ENCODE results near the gene SORCS2.

SORCS2 gene

DNA sequence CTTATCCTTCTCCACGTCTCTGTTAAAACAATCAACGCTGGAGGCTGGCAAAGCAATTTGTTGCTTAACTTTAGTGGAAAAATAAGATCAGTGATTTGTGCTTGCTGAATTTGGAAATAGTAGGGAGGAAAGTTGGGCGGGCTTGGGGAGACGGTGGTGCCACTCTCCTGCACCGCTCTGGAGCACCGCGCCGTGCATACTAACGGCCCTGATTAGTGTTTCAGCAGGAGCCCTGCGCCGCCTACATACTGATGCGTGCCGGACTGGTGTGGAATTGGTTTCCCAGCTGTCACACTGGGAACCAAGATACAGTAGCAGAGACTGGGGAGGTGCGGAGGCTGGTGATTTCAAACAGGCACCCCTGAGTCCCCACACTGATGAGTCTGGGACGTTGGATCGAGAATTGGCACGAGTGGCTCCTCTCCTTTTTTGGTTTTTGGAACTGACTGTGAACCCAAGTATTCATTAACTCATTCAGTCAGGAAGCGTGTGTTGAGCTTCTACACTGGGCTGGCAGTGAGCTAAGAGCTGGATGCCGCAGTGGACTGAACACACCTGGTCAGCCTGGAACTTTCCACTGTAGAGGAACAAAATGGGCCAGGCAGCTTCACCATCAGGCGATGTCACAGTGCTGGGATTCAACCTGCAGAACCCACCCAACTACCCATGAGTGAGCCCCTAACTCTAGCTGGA, 271.4 kb downstream of the SORCS2 start:
- DNase-seq, result no peak

DNA sequence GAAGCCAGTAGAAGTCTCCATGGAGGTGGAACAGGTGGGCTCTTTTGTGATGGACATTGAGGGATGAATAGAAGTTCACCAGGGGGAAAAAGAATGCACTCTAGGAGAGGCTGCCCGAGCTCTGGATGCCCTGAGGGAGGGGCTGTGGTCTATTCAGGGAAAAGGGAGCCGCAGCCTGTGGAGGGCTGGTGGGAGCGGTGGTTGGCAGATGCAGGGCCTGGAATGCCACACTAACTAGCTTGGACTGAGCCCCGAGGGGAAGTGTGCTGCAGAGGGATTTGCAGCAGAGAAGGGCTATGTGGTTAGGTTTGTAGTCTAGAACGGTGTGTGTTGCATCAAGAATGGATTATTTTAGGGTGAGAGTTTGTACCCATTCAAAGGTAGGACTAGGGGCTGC, 271.9 kb downstream of the SORCS2 start:
- no peak for DNase-seq

DNA sequence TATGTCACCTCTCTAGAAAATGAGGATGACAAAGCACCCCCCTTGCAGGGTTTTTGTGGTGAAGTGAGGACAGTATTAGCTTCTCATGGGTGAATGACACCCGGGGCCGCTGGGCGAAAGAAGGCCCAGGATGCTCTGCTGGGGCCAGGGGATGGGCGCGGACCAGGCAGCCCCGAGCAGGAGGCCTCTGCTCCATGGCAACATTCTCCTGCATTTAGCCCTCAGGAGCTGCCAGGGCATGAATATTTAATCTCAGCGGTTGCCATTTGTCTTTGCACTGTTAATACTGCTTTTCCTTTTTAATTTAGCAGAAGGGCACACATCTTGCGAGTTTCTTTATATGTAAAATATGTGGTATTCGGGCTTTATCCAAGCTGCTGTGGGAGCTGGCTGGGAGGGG, 272.7 kb downstream of the SORCS2 start:
- DNase-seq, result no peak

DNA sequence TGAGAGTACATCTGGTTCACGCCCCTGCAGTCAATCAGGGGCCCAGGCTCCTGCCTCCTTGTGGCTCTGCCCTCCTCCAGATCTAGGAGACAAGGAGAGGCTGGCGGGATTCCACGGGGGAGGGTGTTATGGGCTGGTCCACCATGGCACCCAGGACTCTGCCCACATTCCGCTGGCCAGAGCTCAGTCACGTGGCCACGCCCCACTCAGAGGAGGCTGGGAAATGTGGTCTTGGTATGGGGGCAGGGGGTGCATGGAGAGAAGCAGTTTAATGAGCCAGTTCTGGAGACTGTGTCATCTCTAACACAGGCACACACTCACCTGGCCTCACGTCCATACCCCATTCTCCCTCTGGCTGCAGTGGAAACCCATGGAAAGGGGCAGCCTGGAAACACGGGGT, 273.9 kb downstream of the SORCS2 start:
- no peak for DNase-seq

DNA sequence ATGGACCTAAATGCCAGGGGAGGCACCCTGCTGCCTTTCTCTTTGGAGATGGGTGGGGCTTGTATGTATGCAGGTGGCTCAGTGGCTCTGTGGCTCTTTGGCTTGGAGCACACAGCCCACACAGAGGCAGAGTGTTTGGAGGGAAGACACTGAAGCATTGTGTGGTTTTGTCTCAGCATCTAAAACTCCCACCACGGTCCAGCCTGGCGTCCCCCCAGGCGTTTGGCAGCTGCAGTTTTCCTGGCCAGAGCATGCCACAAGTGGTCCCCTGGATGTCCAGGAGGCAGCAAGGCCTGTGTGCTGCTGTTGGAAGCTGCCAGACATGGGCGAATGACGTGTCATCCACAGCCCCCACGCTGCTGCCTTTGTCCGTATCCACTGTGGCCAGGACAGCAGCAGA, 274.6 kb downstream of the SORCS2 start:
- DNase-seq, result no peak

DNA sequence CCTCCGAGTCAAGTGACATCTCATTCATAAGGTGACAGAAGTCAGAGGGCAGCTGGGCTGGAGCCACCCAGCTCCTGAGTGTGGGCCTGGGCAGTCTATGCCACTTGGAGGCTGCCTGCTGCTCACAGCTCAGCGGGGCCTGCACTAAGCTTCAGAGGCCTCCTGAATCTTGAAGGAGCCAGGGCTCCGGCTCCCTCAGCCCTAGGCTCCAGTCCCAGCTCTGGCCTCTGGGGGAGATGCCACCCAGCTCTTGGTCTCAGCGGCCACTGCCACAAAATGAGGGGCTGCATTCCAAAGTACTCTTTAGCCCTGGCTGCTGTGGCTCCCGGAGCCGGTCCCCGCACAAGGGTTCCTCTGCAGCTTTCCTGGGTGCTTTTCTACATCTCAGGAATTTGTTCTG, 275.1 kb downstream of the SORCS2 start:
- no peak for DNase-seq

DNA sequence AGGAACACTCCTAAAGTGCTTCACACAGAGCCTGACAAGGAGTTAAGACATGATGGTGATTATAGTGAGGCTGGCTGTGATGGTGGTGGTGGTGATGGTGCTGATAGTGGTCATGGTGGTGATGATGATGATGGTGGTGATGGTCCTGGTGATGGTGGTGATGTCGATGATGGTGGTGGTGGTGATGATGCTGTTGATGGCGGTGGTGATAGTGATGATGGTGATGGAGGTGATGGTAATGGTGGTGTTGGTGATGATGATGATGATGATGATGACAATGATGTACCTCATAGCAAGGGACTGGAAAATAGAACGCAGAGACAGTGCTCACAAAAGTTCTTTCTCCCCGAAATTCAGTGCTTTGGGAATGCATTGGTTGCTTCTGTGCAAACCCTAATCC, 276.7 kb downstream of the SORCS2 start:
- DNase-seq, result no peak

DNA sequence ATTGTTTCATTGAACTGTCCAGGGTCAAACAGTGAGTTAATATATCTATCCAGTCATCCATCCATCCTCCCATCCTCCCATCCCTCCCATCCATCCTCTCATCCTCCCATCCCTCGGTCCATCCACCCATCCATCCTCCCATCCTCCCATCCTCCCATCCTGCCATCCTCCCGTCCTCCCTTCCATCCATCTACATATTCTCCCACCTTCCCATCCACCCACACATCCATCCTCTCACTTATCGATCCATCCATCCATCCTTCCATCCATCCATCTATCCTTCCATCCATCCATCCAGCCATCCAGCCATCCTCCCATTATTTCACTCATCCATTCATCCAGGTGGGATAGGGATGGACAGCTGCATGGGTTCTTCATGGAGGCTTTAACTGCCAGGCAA, 277.8 kb downstream of the SORCS2 start:
- no peak for DNase-seq

DNA sequence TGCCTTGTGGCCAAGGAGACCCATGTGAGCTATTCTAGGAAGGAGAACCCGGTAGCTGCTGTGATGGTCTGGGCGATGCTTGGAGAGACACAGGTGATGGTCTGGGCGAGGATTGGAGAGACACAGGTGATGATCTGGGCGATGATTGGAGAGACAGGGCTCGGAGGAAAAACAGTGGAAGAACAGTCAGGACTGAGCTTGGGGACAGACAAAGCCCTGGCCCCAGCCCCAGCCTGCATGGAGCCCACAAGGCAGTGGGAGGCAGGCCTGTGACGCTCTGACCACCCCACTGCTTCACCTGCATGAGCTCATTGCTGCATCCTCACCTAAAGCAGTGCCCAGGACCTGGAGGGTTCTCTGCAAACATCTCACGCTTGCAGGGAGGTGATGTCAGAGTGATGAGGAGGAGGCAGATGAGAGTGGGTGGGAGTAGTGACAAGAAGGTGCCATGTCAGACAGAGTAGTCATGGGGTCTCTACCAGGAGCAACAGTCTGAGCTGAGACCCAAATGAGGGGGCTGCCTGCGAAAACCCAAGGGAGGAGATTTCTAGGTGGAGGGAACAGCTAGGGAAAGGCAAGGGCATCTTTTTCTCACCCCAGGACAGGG, 278.3 kb downstream of the SORCS2 start:
- no peak for DNase-seq

DNA sequence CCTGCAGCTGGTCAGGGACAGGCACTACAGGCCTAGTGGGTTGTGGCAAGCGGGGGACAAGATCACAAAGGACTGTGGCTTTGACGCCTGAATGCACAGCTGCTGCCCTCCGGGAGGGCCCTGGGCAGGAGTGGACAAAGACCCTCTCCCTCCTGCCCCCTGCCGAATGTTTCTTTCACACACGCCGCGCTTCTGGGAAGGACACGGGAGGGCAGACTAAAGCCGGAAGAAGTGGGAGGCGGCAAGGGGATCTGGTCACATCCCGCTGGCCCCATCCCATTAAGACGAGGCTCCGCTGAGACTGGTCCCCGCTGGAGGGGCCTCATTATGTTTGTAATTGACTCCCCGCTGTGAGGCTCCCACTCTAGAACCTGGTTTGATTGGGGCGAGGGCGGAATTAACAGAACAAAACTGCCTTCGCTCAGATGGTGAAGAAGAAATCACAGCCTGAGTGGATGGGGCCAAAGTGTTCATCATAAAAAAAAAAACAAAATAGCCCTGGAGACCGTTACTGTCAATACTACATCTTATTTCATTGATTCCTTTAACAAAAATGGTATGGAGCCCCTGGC, 280.2 kb downstream of the SORCS2 start:
- DNase-seq, result no peak

DNA sequence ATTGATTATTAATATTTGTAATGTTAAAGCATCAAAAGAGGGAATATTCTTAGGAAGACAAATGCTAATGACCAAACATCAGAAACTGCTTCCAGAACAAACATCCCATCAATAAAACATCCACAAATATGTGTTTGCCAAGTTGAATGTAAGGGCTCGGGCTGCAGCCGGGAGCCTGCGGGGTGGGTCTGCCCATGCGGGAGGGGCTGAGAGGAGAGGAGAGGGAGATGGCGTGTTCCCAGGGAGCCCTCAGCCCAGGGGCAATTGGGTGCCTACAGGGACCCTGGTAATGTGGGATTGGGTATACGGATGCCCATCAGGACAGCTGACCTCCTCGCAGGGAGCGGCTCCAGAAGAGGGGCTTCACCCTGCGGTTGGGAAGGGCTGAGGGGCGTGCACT, 280.7 kb downstream of the SORCS2 start:
- DNase-seq, result no peak

DNA sequence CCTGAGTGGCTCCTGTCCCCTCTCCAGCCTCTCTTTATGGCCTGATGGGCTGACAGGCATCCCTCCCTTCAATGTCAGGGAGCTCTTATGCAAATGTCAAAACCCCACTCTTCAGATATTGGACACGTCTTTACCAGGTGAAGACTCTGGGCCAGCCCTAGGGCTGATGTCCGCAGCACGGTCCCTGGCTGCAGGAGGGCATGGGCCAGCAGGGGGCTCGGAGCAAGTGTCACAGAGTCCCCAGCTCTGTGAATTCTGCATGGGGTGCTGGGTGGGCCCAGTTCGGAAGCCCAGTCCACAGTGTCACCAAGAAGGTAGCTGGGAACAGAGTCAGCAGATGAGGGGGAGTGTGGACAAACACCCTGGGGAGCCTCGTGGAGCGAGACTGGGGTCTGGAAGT, 282.0 kb downstream of the SORCS2 start:
- no peak for DNase-seq

DNA sequence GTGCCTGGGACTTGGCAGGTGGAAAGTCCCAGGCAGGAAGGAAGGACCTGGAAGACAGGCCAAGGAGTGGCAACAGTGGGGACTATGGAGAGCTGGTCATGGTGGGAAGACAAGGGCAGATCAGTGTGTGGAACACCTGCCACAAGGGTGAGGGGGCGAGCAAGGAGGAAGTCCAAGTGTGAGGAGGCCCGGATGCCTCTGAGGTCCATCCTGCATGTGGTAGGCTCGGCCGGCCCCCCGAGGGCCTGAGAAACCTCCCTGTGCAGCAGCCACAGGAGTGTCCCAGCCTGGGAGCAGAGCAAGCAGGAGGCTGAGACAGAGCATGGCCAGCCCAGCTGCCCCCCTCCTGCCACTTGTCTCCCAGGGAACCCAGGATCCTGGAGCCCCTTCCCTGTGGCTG, 282.9 kb downstream of the SORCS2 start:
- no peak for DNase-seq

DNA sequence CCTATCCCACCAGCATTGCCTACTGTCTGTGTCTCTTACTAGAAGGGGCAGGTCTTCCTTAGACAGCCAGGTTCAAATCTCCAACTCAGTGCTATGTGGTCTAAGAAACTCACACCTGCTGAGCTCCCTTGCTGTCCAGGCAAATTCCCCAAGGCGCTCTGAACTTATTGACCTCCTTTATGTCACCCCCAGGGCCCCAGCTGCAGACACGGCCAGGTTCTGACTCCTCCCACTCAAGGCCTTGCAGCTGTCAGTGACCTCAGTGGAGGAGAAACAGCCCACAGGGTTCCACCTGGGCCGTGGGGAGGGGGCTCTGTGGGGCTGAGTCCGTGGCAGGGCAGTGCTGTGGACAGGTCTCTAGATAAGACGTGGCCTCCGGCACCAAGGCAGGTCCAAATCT, 284.5 kb downstream of the SORCS2 start:
- no peak for DNase-seq

DNA sequence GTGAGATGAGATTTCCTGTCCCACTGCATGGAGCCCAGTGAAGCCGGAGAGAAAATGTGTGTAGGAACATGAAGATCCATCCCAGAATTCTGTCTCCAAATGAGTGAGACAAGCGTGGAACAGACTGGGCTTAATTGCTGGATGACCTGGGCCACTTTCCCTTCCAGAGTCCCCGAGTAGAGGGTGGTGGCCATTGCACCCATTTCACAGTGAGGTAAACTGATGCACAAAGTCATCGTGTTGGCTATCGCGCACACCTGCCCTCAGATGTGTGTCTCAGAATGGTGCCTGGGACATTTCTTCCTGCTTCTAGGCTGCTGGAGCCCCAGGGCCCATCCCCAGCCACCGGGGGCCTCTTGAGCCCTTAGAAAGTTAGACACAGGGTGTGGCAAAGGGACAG, 285.4 kb downstream of the SORCS2 start:
- no peak for DNase-seq

DNA sequence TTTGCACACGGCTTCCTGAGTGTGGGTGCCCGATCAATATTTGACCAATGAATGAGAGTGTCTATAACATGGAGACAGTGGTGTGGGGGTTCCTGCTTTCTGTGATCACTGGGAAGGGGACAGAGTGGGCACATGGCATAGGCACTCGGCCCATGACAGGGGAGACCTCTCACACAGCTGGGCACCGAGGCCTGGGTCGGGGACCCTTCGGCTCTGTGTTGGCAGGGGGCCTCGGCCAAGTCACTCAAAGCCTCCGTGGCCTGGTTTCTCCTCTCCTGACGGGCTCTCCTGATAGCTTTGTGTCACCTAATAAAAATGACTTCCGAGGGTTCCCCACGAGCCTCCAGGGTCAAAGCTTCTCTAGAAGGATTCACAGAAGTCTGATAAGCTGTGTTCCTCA, 286.3 kb downstream of the SORCS2 start:
- DNase-seq, result no peak

DNA sequence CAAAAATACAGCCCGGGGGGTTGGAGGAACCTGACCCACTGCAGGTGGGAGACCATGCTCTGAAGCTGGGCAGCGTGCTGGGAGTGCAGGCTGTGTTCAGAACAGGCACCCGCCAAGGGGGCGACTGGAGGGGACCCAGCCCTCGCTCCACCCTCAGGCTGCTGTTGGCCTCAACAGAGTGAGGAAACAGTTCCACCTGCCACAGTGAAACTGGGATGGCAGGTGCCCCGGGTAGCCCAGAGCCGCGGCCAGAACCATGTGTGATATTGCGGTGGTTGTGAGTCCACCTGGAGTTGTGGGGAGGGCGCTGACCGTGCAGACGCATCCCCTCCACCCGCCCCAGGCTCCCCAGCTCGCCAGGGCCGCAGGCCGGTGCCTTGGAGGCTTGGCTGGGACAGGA, 288.1 kb downstream of the SORCS2 start:
- DNase-seq, result no peak

DNA sequence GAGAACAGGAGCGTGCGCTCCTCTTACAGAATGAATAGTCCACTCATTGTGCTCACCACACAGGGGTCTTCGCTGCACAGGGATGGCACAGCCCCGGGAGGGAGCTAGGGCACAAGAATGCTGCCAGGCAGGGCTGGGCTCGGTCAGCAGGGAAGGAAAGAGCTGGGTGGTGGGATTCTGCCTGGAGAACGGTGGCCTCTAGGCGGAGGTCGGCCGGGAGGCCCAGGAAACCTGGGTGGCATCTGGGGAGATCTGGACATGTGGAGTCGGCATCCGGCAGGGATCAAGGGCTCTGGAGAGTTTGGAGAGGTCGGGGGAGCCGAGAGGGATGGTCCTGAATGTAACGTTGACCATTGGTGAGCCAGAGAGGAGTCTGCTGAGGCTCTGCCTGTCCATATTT, 288.9 kb downstream of the SORCS2 start:
- DNase-seq, result no peak

DNA sequence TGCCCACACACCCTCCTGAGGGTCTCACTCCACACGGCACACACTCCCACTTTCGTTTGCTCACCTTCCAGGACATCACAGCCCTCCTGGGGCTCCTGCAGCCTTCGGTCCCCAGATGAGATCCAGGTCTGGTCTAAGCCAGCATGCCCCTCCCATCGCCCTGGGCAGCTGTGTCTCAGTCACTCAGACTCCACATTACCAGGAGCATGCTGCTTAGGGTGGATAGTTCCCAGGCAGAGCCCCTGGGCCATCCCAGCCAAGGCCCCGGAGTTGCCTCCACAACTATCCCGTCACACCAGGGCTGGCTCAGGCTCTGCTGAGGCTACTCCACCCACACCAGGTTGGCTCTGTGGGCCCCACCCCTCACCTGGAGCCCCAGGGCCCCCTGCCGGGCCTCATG, 292.8 kb downstream of the SORCS2 start:
- no peak for DNase-seq

DNA sequence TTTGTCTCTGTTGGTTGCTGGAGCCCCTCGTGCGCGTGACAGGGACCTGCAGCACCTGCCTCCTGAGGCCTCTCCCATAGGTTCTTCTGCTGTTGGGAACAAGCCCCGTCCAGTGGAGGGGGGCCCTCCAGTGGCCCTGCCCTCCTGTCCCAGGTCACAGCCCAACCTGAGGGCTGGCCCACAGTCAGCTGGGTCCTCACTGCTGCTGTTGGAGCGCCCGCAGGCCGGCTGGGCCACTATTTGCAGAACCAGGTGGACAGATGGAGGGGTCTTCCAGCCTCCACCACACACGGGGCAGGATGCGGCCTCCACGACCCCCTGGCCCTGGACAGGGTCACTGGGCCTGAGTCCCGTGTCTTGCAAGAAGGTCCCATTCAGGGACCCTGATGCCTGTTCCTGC, 293.8 kb downstream of the SORCS2 start:
- no peak for DNase-seq

DNA sequence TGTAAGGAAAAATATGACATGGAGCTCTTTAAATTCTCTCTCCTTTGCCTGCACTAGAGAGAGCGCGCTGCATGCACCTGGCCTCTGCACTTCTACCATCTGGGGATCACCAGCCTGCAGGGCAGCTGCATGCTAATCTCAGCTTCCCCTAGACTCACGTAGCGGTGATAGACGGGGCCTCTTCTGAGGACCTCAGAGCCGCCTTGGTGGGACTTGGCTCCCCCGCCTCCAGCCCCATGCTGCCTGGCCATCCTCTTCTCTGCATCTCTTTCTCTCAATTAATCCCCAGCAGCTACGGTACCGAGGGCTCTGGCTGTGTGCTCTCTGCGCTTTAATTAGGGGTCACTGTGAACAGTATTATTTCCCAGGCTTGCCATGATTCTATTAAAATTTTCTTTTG, 295.2 kb downstream of the SORCS2 start:
- DNase-seq, result no peak

DNA sequence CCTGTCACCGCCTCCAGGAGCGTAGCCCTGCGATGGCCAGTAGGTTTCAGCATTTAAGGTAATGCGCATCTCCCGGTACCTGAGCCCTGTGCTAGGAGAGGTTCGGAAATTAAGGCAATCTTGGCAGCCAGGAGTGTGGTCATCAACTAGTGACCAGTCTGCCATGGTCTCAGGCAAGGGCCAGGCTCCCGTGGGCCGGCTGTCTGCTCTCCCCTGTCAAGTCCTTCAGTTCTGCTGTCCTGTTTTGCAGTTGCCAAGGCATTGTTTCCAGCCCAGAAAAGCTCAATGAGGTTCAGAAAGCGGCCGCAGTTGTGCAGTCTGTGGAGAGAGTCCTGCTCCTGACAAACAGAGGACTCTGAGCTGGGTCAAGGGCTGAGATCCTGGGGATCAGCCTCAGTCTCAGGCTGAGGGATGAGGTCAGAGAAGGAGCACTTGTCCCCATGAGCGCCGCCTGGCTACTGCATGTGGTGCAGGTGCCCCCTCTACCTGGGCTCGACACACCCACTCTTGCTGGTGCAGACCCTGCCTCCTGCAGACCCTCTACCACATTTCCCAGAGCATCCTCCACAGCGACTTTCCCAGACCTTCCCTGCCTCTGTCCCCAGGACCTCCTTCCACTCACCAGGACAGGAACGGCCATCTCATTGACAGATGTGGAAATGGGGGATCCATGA, 295.8 kb downstream of the SORCS2 start:
- no peak for DNase-seq

DNA sequence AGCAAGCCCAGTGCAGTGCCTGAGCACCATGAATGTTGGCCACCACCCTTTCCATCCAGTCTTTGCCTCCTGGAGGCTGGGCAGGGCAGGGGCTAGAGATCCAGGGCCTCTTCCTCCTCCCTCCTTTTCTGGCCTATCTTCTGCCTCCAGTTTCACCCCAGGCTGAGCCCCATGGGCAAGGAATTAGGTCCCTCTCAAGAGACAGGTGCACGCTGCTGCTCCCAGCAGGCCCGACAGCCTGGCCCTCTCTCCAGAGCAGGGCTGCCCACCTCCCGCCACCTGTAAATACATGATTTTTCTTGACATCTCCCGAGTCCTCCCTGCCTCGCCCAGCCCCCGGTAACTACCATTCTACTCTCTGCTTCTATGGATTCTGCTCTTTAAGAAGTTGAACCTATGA, 299.6 kb downstream of the SORCS2 start:
- no peak for DNase-seq

DNA sequence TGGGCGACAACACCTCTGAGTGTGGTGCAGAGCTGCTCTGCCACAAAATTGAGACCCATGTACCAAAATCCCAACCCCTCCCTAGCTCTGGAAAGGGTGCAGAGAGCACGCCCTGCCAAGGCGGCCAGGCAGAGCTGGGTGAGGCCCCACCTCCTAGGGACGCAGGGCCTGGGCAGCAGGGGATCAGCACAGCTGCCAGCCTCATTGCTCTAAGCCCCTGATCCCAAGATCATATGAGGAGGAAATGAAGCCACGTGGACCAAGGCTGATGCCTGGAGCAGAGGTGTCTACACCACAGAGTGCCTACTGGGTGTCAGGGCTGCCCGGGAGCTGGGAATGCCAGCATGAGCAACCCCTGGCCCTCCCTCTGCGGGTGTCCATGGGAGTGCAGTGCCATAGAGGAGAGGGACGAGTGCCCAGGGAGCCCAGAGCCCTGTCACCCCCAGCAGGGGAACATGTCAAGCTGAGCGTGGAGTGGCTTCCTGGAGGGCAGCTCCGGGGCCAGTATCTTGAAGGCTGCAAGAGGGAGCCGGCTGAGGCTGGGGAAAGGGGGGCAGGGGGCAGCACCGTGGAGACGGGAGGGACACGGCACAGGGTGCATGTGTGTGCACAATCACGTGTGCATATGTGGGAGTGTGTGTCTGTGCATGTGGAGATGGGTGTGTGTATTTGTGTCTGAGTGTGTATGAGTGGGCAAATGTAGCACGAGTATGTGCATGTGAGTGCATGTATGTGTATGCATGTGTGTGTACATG, 306.3 kb downstream of the SORCS2 start:
- DNase-seq, result no peak

All from fibroblast of upper back skin (primary cell).